Stimulated activated CD8-positive, alpha-beta memory T cell treated with anti-CD3 and anti-CD28 coated beads, Interleukin-15, amount 100 ng/mL, for 4 hours (primary cell): ENCODE results near the gene MBL2.

Experiments used
- DNase-seq, 2 donors: peaks; one replicate each; pipeline ENCODE4 v3.0.0-alpha.2; 2020; ENCODE audit warnings: low read depth in 2 of 2

Gene MBL2

GRCh38 chr10:52772623-52773022 lies at the start of gene MBL2:
TSS of gene MBL2 (minus strand) at chr10:52772784. CDS start at chr10:52771635, 1,149 bp downstream.
- no peak for DNase-seq

- no peak for DNase-seq
Observed at GRCh38 chr10:52820309-52820708, 47.7 kb upstream of the MBL2 start.

GRCh38 chr10:52818019-52818418 lies 45.4 kb upstream of the MBL2 start:
- no peak for DNase-seq

- DNase-seq: no peak
Observed at GRCh38 chr10:52814506-52814905, 41.9 kb upstream of the MBL2 start.

GRCh38 chr10:52811776-52812175 lies 39.2 kb upstream of the MBL2 start:
- no peak for DNase-seq

- no peak for DNase-seq
Observed at GRCh38 chr10:52810761-52811160, 38.2 kb upstream of the MBL2 start.

GRCh38 chr10:52807803-52808202 lies 35.2 kb upstream of the MBL2 start:
- no peak for DNase-seq

- no peak for DNase-seq
Observed at GRCh38 chr10:52805414-52806285, 33.1 kb upstream of the MBL2 start.

GRCh38 chr10:52801947-52802346 lies 29.4 kb upstream of the MBL2 start:
- no peak for DNase-seq

GRCh38 chr10:52786098-52786497 lies 13.5 kb upstream of the MBL2 start:
- no peak for DNase-seq

GRCh38 chr10:52785418-52785817 lies 12.8 kb upstream of the MBL2 start:
- no peak for DNase-seq

GRCh38 chr10:52783726-52784125 lies 11.1 kb upstream of the MBL2 start:
- DNase-seq: no peak

GRCh38 chr10:52782554-52782953 lies 10.0 kb upstream of the MBL2 start:
- DNase-seq: no peak

GRCh38 chr10:52780391-52781155 lies 8.0 kb upstream of the MBL2 start:
- no peak for DNase-seq

GRCh38 chr10:52779541-52780390 lies 7.2 kb upstream of the MBL2 start:
- no peak for DNase-seq

- DNase-seq: no peak
Observed at GRCh38 chr10:52778511-52779392, 6.2 kb upstream of the MBL2 start.

- no peak for DNase-seq
Observed at GRCh38 chr10:52777414-52777813, 4.8 kb upstream of the MBL2 start.

- DNase-seq: no peak
Observed at GRCh38 chr10:52776471-52776903, 3.9 kb upstream of the MBL2 start.

GRCh38 chr10:52775132-52775647 lies 2.6 kb upstream of the MBL2 start:
- no peak for DNase-seq

- no peak for DNase-seq
Observed at GRCh38 chr10:52774600-52775106, 2.1 kb upstream of the MBL2 start.

GRCh38 chr10:52774182-52774581 lies 1.6 kb upstream of the MBL2 start:
- no peak for DNase-seq
